ENCODE measurements around the gene AWAT1.
"Not testable (repeated sequence)": the region's sequence is repeated elsewhere in the genome, so short reads cannot be mapped to it uniquely, and the experiment has no call there.

AWAT1 gene

DNA sequence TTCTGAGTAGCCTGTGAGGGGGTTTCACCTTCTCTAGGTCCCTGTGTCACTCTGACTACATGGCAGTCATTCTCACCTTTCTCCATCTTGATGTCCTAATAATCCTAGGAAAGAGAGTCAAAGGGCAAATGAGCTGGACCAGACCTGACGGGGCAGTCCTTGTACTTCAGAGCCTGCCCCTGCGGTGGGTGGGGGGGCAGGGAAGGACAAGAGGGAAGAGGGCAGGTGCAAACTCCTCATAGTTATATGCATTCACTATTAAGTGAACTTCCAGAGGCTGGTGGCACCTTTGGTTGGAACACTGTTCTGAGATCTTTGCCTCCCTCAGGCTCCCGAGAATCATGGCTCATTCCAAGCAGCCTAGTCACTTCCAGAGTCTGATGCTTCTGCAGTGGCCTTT is at the start of gene AWAT1:
Gene AWAT1, plus strand, starts transcription at position 301 of the 400 bp plus-strand sequence. Its CDS starts 41 bp downstream, at position 342.
- DNase-seq (ENCODE audit: low spot score), result no peak

DNA sequence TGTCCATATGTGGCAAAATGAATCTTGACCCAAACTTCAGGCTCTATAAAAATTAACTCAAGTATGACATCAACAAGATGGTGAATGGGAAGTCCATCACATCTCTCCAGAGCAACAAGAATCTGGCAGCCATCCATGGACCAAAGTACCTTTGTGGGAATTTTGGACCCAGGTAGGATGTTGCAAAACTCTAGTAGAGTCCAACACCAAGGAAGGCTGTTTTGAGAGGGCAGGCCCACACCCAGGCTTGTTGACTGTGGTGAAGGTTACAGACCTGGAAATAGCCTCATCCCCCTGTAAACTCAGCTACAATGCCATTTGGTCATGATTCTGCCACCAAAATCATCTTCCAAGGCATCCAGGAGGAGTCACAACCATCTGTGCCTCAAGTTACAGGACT is 44.2 kb upstream of the AWAT1 start:
- no peak for DNase-seq (ENCODE audit: low spot score)

DNA sequence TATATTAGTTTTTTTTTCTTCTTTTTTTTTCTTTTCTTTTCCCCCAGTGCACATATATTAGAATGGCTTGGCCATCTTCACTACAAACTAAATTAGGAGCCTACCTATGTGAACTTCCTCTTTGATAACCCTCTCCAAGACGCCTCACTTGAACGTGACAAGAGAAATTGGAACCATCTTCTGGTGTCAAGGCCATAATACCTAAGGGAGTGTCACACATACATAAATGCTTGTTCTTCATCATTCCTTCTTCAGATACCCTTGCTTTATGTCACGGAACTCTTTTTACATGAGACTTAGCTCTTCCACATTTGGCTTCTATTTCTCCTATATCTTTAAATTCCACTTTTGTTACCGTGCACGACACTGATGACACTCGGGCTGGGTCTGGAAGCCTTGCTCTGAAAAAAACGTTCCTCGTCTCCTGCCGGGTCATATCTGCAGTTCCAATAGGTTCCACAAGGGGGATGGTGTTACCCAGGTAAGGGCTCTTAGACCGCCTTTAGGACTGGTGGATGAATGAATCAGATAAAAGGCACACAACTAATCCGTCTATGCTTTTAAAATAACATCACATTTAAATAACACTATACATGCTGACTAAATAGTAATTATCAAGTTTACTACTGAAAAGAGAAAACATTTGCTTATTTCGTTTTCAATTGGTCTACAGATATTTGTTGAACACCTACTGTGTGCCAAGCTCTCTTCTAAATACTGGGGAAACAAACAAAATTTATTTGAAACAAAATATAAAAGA is 37.3 kb upstream of the AWAT1 start:
- DNase-seq (ENCODE audit: low spot score), result no peak

DNA sequence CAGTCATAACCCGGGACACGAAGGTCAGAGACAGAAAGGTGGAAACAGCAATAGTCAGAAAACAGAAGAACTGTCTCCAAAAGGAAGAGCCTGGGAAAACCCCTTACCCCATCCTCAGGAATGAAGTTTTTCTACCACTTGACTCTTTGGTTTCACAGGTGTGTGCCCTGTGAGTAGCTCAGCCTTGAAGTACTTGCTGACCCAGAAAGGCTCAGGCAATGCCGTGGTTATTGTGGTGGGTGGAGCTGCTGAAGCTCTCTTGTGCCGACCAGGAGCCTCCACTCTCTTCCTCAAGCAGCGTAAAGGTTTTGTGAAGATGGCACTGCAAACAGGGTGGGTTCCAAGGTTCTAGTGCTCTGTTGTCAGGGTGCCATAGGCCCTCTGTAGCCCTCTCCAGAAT is 32.7 kb upstream of the AWAT1 start:
- DNase-seq (ENCODE audit: low spot score), result no peak

- no peak for DNase-seq (ENCODE audit: low spot score)
Measured at GRCh38 chrX:70208479-70208878, 26.0 kb upstream of the AWAT1 start.

DNA sequence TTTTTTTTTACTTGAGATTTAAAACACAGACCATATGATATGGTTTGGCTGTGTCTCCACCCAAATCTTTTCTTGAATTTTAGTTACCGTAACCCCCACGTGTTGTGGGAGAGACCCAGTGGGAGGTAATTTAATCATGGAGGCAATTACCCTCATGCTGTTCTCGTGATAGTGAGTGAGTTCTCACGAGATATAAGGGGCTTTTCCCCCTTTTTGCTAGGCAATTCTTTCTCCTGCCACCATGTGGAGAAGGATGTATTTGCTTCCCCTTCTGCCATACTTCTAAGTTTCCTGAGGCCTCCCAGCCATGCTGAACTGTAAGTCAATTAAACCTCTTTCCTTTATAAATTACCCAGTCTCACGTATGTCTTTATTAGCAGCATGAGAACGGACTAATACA is 24.9 kb upstream of the AWAT1 start:
- not testable (repeated sequence) for DNase-seq (ENCODE audit: low spot score)

GRCh38 chrX:70219938-70220764 is 14.3 kb upstream of the AWAT1 start:
- DNase-seq (ENCODE audit: low spot score), result no peak

GRCh38 chrX:70226048-70226447 is 8.4 kb upstream of the AWAT1 start:
- no peak for DNase-seq (ENCODE audit: low spot score)

GRCh38 chrX:70226687-70227086 is 7.8 kb upstream of the AWAT1 start:
- no peak for DNase-seq (ENCODE audit: low spot score)

DNA sequence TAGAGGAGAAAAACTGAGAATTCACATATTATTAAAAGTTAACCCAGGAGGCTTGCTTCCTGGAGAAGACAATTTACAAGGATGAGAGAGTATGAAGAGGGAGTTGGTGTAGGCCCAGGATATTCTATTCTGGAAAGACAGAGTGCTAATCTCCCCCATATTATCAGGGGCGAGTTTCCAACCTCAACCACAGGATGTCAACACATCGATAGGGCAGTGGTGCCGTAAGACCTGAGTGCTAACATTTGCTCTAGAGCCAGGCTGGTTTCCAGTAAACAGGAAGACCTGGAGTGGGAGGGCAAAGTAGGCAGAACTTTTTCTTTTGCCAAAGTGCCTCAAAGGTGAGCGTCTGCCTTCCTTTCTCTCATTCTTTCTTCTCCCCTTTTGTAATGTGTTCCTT is 2.8 kb upstream of the AWAT1 start:
- DNase-seq (ENCODE audit: low spot score), result no peak

GRCh38 chrX:70240751-70241150 is 6.3 kb downstream of the AWAT1 start:
- DNase-seq (ENCODE audit: low spot score), result no peak

GRCh38 chrX:70241501-70241900 is 7.0 kb downstream of the AWAT1 start:
- DNase-seq (ENCODE audit: low spot score), result no peak

DNA sequence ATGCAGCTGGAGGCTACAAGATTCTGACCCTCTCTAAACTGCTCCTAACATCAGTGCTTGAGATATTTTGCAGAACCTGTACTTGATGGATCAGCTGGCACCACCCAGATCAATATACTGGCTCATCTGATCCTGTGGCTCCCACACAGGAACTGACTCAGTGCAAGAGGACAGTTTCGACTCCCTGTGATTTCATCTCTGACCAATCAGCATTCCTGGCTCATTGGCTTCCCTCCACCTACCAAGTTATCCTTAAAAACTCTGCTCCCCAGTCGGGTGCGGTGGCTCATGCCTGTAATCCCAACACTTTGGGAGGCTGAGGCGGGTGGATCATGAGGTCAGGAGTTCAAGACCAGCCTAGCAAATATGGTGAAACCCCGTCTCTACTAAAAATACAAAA is 9.1 kb downstream of the AWAT1 start:
- DNase-seq (ENCODE audit: low spot score), result not testable (repeated sequence)

GRCh38 chrX:70244881-70245280 is 10.4 kb downstream of the AWAT1 start:
- DNase-seq (ENCODE audit: low spot score), result no peak

- no peak for DNase-seq (ENCODE audit: low spot score)
Measured at GRCh38 chrX:70247252-70247651, 12.8 kb downstream of the AWAT1 start.

GRCh38 chrX:70252491-70252890 is 18.0 kb downstream of the AWAT1 start:
- no peak for DNase-seq (ENCODE audit: low spot score)

DNA sequence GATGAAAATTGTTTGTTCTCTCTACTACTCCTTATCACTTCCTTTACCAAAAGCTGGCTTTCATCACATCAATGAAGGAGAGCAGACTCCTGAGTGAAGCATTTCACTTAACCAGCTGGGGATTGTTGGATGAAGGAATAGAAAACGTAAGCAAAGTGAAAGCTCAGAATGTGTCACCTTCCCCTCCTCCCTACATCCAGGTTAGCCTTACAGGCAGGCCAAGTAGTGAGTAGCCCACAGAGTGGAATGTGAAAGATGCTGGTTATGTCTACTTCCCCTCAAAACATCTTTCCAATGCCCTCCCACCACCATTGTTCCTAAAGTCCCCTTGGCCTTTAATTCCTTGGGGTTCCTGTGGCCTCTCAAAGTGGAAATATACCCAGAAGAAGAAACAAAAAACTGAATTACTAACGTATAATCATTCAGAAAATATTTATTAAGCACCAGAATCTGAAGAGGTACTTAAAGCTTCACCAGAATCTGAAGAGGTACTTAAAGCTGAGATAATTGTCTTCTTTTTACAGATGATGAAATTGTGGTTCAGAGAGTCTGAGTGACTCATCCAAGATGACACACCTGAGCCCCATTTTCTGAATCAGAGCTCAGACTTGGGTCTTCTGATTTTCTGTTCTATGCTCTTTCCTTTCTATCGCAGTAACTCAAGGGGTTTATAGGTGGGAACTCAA is 19.1 kb downstream of the AWAT1 start:
- no peak for DNase-seq (ENCODE audit: low spot score)

GRCh38 chrX:70254063-70254400 is 19.6 kb downstream of the AWAT1 start:
- peak; percentile 1 for DNase-seq (ENCODE audit: low spot score)

GRCh38 chrX:70254909-70255308 is 20.5 kb downstream of the AWAT1 start:
- no peak for DNase-seq (ENCODE audit: low spot score)

- no peak for DNase-seq (ENCODE audit: low spot score)
Measured at GRCh38 chrX:70255452-70255851, 21.0 kb downstream of the AWAT1 start.

- no peak for DNase-seq (ENCODE audit: low spot score)
Measured at GRCh38 chrX:70257423-70258288, 23.2 kb downstream of the AWAT1 start.

DNA sequence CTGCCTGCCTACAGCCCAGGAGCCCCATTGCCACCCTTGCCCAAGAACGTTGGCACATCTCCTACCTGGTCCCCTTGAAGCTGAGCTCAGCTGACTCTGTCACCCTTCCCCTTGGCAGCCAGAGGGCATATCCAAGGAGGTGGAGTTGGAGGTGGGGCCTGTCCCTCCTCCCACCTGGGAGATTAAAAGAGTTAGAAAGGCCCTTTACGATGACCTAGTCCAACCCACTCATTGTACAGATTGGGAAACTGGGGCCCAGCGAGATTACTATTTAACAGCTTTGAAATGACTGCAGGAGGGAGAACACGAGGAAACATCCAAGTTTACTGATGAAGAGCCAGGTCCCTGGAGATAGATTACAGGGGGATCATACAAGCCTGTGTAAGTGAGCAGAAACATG is 25.6 kb downstream of the AWAT1 start, which contains the start of gene P2RY4:
Gene P2RY4, minus strand, starts transcription at position 101 of the 400 bp plus-strand sequence. CDS start 580 bp downstream, outside the sequence.
- DNase-seq (ENCODE audit: low spot score), result no peak
